SK-N-MC (cell line): ENCODE results near the gene CELF3.

Source experiments
- EZH2 ChIP-seq: fragments of 200-600 bp; sonication (generic); IDR thresholded peaks from one replicate; pipeline ENCODE4 v1.6.1; 2017; ENCODE audit warnings: antibody characterized with exemption
- POLR2AphosphoS5 ChIP-seq: IDR thresholded peaks from 2 replicates; pipeline ENCODE4 v1.6.1; 2012; ENCODE audit warnings: mild to moderate bottlenecking, low read depth, low read length, borderline replicate concordance

DNA sequence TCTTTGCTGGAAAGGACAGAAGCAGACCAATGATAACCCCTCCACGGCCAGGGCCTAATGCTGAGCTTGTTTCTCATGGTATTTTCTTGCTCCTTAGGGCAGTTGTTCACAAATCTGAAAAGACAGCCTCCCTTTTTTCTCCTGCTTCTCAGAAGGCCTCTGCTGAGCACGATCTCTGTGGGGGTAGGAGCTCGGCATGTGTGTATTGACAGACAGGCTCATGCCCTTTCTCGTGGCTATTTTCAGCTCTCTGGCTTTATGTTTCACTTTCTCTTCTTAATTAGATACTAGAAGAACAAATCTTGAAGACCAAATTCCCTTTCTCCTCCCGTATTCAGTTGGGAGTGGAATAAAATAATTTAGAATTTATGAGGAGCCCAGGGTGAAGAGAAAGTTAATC, 4.0 kb upstream of the CELF3 start:
- no peak for TF ChIP-seq EZH2
- TF ChIP-seq POLR2AphosphoS5, result no peak
